GM12864 (cell line): ENCODE data around the gene CD68.
A peak's percentile ranks its signal among the peaks of the same experiment; 100 is the strongest.

ENCODE experiments used
- DNase-seq: peaks from one replicate; pipeline ENCODE4 v3.0.0-alpha.2; 2011; ENCODE audit warnings: low read depth
- H3K4me3 ChIP-seq: 2 replicates; pipeline ENCODE4 v1.5.1; 2011; ENCODE audit warnings: mild to moderate bottlenecking, low read depth, low read length, control low read depth
- TF ChIP-seq, protein P1 (sequence below): IDR thresholded peaks from 2 replicates; pipeline ENCODE4 v1.5.1; 2011; ENCODE audit warnings: low read depth, mild to moderate bottlenecking, moderate library complexity, low read length, control low read depth, inconsistent platforms; ENCODE audit errors: missing control alignments

The CD68 gene

DNA sequence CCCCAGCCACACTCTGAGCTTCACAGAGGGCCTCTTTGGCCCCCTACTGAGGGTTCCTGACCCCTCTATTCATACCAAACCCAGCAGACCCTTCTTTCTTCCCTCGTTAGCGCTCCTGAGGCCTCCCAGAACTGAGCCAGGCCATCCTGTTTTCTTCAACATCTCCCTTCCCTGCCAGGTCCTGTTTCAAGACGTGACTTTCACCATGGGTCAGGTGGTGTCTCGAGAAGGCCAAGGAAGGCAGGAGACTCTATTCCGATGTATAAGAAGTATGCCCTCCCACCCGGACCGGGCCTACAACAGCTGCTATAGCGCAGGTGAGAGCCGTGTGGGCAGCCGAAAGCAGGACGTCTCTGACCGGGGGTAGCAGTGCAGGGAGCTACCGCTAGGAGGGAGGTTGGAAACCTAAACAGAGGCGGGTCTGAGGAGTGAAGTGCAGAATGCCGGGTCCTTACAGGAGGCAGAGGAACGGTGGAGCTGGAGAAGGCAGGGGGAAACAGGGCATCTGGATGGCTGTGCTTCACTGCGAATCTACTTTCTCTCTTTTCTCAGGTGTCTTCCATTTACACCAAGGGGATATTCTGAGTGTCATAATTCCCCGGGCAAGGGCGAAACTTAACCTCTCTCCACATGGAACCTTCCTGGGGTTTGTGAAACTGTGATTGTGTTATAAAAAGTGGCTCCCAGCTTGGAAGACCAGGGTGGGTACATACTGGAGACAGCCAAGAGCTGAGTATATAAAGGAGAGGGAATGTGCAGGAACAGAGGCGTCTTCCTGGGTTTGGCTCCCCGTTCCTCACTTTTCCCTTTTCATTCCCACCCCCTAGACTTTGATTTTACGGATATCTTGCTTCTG lies 19.0 kb upstream of the CD68 start:
- TF ChIP-seq, protein P1, sequence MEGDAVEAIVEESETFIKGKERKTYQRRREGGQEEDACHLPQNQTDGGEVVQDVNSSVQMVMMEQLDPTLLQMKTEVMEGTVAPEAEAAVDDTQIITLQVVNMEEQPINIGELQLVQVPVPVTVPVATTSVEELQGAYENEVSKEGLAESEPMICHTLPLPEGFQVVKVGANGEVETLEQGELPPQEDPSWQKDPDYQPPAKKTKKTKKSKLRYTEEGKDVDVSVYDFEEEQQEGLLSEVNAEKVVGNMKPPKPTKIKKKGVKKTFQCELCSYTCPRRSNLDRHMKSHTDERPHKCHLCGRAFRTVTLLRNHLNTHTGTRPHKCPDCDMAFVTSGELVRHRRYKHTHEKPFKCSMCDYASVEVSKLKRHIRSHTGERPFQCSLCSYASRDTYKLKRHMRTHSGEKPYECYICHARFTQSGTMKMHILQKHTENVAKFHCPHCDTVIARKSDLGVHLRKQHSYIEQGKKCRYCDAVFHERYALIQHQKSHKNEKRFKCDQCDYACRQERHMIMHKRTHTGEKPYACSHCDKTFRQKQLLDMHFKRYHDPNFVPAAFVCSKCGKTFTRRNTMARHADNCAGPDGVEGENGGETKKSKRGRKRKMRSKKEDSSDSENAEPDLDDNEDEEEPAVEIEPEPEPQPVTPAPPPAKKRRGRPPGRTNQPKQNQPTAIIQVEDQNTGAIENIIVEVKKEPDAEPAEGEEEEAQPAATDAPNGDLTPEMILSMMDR: peak; percentile 65
- H3K4me3 ChIP-seq: no peak overlapping the region; the same call in 1 of the 2 replicates
- DNase-seq: no peak

DNA sequence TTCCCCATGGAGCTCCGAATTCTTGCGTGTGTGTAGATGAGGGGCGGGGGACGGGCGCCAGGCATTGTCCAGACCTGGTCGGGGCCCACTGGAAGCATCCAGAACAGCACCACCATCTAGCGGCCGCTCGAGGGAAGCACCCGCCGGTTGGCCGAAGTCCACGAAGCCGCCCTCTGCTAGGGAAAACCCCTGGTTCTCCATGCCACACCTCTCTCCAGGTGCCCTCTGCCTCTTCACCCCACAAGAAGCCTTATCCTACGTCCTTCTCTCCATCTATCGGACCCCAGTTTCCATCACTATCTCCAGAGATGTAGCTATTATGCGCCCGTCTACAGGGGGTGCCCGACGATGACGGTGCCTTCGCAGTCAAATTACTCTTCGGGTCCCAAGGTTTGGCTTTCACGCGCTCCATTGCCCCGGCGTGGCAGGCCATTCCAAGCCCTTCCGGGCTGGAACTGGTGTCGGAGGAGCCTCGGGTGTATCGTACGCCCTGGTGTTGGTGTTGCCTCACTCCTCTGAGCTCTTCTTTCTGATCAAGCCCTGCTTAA lies 18.3 kb upstream of the CD68 start:
- peak overlapping the region; percentile 80 for H3K4me3 ChIP-seq
- DNase-seq: no peak
- TF ChIP-seq, protein P1: peak; percentile 86

DNA sequence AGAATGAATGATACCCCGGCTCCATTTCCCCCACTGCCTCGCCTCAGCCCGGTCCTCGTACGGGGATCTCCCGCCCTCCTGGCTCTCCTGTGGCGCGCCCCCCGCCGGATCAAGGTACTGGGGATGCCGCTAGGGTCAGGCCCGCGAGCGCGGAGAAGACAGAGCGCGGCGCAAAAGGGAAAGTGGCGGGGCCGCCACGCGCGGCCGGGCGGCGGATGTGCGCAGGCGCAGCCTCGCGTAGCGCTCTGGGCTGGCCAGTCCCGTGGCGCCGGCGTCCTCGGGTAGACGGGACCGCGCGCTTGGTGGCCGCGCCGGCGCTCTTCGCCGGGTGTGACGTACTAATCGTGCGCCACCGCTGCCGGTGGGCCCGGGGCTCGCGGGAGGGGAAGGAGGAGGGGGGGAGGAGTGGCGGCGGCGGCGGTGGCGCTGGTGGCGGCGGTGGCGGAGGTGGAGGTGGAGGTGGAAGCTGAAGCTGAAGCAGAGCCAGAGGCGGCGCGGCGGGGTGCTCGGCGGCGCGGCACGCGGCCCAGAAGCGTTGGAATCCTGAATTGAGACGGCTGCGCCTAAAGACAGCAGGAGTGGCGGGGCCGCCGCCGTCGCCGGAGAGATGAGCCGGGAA lies 17.7 kb upstream of the CD68 start, which contains the start of gene SENP3:
Gene SENP3 (plus strand): TSS at position 331 of the 619 bp plus-strand sequence. CDS start 1,158 bp downstream, outside the sequence.
- DNase-seq: no peak
- peak within 1 kb of the TSS; percentile 80 for H3K4me3 ChIP-seq
- TF ChIP-seq, protein P1: no peak

DNA sequence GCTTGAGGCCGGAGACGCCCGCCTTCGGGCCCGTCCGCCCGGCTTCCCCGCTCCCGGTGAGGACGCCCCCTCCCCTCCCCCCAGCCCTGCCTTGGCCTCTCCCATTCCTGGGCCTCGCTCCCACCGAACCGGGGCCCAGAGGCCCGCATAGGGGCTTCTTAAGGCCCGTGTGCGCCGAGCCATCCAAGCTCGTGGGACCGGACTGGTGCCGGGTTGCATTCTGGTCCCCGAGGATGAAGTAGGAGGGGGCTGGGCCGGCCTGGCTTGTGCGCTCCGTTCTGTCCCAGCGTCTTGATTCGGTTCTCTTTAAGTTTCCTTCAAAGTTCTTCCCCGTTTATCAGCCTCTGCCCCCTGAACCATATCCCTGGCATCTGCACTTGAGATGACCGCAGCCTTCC lies 17.2 kb upstream of the CD68 start:
- no peak for DNase-seq
- TF ChIP-seq, protein P1: no peak

DNA sequence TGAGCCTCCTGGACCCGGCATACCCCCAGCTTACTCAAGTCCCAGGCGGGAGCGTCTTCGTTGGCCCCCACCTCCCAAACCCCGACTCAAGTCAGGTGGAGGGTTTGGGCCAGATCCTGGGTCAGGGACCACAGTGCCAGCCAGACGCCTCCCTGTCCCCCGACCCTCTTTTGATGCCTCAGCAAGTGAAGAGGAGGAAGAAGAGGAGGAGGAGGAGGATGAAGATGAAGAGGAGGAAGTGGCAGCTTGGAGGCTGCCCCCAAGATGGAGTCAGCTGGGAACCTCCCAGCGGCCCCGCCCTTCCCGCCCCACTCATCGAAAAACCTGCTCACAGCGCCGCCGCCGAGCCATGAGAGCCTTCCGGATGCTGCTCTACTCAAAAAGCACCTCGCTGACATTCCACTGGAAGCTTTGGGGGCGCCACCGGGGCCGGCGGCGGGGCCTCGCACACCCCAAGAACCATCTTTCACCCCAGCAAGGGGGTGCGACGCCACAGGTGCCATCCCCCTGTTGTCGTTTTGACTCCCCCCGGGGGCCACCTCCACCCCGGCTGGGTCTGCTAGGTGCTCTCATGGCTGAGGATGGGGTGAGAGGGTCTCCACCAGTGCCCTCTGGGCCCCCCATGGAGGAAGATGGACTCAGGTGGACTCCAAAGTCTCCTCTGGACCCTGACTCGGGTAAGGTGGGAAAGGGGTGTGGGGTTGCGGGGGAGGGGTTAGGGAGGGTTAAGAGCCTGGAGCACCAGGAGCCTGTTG lies 16.1 kb upstream of the CD68 start:
- H3K4me3 ChIP-seq: peak overlapping the region; percentile 80; the same call in 1 of the 2 replicates
- TF ChIP-seq, protein P1: no peak
- DNase-seq: no peak

More for the DNA sequence above, 17.2 kb upstream of the CD68 start:
- H3K4me3 ChIP-seq: peak overlapping the region; percentile 80

DNA sequence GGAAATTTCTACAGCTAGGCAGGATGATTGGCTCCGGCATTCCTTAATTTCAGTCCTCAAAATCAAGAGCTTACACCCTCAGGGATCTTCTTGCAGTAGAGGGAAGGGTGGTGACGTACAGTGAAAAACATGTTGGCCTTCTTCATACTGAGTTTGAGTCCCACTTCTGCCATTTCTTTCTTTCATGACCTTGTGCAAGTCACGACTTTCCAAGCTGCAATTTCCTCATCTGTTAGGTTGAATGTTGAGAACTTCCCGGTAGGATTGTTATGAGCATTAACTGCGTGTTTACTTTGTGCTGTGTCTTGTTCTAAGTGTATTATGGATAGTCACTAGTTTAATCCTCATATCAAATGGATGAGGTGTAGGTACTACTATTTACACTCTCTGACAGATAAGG lies 9.9 kb upstream of the CD68 start:
- no peak overlapping the region for H3K4me3 ChIP-seq
- TF ChIP-seq, protein P1: no peak
- no peak for DNase-seq
